Measurements from ENCODE around the gene FOXP4.
A peak's percentile ranks its signal among the peaks of the same experiment; 100 is the strongest.

Gene FOXP4

DNA sequence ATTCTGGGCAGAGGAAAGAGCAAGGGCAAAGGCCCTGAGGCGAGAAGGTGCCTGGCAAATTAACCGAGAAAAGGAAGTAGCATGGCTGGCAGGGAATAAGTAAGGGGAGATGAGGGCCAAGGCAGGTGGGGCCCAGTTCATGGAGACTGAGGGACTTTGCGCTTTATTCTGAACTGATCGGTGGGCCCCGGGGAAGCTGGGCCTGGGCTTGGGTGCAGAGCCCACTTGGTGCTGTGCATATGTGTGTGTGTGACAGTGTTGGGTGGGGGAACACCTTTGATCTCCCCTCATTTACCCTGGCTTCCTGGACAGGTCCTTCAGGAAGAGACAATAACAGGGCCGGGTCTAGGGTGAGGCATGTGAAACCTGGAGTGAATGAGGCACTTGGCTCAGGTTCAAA, 89.2 kb downstream of the FOXP4 start:
- no peak for DNase-seq

DNA sequence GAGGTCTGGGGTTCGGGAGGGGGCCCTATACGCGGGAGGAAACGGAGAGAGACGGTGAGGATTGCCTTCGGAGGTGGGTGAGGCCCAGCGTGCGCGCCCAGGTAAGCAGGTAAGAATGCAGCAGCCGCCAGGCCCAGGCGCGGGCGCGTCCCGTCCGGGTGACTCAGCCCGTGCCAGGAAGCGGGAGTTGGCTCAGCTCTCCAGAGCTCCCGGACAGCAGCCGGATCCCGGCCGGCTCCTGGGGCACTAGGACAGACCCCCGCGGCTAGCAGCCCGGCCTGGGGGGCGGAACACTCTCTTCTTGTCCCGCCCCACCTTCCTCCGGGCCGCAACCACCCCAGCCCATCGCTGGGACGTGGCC, 90.6 kb downstream of the FOXP4 start:
- DNase-seq = peak; percentile 34

DNA sequence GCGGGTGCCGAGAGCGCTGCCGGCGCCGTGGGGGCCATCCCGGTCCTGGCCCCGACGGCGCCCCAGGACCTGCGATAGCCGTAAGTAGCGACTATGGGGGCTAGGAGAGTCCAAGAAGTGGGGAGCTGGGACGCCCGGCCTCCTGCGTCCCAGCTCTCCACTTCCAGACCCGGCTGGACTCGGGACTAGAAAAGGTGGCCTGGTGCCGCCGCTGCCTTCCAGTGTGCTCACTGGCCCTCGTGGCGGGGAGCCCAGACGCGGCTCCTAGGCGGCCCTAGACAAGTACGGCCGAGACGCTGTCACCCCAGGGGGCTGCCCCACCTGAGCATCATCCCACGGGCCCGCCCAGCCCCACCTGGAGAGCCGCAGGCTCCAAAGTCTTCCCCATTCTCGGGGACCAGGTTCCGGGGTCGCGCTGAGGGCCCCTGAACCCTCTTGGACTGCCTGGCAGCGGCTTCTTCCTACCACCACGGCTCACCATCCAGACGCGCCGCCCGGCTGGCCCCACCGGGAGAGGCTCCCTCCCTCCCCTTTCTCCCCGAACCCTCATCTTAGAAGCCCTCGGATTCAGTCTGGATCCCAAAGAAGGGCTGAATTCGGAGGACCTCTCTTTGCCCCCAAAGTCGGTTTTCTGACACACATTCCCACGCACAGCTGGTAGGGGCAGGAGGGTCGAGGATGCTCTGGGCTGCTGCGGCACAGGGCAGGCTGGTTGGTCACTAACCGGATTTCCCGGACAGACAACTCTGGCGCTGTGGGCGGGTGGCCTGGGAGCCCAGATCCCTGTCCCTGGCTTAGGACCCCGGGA, 91.2 kb downstream of the FOXP4 start:
- DNase-seq = no peak

DNA sequence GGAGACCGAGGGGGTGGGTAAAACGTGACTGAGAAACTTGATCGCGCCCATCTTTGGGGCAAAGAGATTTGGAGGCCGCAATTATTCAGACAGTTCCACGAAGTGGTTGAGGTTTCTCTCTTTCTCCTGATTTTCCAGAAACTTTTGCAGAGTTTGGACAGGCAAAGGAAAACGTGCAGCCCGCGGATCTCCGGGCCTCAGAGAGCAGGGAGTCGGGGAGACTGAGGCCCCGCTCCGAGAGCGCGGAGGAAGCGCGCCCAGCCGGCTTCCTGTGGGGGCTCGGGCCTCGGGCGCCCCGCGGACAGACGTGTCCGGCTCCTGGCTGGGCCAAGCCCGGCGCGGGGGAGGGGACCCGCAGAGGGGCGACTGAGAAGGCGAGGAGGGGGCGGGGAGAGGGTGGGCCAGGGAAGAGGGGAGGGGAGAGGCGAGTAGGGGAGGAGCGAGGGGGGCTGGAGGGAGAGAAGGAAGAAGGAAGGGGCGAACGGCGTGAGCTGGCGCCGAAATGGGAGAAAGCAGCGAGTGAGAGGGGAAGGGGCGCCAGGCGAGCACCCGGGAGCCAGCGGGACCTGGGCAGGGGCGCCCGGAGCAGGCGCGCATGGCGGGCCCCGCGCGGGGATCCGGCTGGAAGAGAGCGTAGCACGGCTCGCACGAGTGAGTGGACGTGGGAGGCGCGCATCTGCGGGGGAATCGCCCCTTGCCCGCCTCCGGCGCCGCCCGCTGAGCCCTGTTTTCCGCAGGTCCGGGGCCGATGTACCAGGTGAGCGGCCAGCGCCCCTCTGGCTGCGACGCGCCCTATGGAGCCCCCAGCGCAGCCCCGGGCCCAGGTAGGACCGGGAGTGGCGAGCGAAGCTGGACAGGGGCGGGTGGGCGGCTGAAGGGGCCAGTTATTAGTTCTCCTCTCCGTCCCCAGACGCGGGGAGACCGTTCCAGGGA, 92.1 kb downstream of the FOXP4 start, which contains the start of gene MDFI:
Gene MDFI, plus strand, starts transcription at position 467 of the 933 bp plus-strand sequence. Its CDS starts 282 bp downstream, at position 749.
- no peak for DNase-seq

DNA sequence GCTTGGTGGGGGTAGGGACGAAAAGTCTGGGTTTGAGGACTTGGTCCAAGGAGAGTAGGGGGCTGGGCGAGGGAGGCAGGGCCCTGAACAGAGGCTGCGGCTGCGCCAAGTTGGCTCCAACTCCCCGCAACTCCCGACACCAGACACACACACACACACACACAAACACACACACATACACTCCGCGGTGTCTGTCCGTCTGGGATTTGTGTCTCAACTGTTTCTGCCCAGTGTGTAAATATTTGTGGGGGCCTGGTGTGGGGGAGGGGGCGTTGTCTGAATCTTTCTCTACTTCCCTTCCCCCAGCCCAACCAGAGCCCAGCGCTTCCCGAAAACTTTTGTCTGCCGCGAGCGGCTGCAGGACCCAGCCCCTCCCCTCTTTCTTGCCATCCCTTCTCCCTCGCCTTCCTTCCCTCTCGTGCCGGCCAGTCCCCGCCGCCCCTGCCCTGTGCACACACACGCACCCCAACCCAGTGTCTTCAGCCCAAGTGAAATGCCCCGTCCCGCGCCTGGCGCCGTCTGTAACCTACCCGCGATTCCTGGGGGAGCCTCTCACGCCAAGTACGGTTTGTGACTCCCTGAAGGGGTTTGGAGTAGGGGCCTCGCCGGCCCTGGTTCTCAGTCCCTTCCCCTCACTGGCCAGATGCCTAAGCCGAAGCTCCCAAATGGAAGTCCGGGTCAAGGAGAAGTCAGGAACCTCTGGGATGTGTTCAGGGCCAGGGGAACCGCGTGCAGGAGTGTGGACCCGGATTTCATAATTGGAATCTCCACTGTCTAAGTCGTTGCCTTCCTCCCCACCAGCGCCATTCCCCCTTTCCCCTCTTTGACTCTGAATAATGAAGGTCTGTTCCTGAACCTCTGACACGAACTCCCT, 93.0 kb downstream of the FOXP4 start:
- no peak for DNase-seq

DNA sequence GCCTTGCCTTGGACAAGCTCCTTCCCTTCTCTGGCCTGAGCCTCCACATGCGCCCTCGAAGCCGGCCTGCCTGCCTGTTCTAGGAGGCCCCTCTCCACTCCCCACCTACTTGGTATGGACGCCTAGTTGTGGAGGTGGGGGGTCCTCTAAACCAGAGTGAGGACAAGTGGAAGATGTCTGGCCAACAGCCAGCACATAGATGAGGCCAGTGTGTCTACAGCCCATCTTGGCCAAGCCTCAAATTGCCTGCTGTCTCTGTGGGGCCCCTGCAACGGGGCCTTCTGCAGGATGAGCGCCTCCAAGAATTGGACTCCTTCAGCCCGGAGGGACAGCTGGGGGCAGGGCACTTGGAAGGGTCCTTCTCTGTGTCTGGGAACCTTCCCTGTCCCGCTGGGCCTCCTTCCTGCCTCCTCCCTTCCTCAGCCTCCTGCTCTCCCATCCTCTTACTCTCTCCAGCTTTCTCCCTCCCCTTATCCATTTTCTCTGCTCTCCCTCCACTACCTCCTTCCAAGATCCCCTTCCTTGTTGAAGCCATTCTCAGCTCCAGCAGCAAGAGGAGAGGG, 93.7 kb downstream of the FOXP4 start:
- no peak for DNase-seq

DNA sequence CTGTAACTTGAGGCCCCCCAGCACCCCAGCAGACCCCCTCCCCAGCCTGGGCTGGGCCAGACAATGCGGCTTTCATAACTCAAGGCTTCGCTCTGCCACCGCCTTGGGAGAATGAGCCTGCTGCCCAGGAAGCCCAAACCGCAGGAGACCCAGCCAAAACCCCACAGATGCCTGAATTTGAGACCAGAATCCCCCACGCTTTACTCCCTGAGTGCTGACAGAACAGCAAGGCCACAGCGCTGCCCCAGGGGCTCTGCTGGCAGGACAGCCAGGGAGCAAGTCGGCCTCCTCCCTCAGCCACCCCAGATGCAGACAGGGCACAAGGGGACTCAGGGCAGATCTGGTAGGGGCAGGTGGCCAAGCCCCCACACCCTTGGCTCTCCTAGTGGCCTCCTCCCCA, 94.2 kb downstream of the FOXP4 start:
- DNase-seq = no peak

DNA sequence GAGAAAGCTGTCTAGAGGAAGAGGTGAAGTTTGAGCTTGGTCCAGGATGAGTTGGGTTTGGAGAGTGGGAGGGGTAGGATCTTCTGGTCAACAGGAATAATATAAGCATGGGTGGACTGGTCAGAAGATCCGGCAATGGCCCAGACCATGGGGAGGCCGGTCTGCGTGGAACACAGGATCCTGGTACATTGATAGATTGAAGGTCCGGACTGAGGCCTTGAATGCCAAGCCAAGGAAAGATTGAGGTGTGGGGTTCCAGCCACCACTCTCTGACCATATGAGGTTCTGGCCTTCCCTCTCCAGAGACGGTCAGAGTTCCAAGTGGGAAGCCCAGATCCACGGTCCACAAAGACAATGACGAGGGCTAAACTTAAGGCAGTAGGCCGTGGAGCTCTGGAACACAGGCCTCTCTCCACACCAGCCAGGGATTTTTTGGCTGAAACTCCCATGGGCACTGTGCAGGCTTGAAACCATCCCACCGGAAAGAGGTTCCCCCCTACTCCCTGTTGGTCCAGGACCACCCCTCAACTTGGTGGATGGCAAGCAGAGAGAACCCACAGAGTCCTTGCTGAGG, 95.3 kb downstream of the FOXP4 start:
- no peak for DNase-seq

DNA sequence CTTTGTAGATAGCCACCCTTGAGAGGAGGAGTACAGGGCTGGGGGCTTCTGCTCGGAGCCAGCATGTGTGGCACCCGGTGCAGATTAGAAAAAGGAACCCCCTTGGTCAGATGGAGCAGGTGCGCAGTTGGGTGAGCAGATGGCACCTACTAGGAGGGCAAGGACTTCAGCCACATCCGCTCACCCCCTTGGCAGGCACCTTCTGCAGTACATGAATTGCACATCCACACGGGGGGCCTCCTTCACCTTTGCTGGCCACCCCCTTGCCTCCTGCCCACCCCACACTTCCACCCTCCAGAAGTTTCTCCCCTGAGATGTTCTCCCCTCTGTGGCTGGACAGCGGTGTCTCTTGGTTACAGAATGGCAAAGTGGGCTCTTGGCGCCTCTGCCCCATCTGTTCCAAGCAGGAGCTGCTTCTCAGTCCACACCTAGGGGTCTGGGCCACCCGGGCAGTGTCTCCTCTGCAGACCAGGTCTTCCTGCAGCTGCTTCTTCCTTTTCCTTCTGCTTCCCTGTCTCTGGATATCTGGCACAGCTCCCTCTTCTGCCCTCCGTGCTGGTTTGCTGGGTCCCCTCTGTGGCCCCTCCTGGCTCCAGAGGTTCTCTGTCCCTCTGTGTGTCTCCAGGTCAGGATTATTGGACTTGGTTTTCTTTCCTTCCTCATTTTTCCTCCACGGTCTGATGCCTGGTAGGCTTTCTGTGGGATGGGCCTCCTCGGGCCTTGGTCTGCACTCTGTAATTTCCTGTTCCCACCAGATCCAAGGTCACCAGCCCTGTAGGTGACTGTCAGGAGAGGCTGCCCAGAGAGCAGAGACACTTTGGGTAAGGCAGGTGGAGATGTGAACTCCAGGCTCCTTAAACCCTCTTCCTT, 96.1 kb downstream of the FOXP4 start:
- DNase-seq = no peak

DNA sequence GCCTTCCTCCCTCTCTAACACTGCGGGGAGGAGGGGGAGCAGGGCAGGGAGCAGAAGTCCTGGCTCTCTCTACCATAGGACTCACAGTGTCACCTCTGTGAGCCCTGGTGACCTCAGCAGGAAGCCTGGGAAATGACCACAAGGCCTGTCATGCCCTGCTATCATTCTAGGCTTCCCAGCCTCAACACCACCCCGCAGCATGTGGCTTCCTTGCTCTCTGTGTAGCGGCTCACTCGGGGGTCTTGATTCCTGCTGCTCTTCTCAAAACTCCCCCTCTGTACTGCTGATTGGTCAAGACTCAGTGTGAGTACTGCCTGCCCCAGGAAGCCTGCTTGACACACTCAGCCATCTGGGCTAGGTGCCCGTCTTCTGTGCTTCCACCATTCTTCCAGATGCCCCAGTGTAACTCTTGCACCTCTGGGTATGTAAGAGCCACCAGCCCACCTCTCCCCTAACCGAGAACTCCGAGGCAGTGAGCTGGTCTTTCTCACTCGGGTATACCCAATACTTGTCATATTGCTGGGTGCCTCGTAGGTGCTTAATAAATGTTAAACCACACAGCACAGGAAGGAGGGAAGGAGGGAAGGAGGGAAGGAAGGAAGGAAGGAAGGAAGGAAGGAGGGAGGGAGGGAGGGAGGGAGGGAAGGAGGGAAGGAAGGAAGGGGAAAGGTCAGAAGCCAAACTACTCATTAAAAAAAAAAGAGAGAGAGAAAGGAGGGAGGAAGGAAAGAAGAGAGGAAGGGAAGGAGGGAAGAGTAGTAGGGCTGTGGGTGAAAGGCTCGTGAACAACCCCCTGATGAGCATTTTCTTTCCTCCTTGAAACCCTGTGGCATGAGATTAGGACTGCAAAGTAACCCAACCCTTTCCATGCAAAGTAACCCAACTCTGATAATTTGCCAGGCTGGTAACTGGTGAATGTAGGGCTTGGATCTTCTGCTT, 97.0 kb downstream of the FOXP4 start:
- DNase-seq = no peak

DNA sequence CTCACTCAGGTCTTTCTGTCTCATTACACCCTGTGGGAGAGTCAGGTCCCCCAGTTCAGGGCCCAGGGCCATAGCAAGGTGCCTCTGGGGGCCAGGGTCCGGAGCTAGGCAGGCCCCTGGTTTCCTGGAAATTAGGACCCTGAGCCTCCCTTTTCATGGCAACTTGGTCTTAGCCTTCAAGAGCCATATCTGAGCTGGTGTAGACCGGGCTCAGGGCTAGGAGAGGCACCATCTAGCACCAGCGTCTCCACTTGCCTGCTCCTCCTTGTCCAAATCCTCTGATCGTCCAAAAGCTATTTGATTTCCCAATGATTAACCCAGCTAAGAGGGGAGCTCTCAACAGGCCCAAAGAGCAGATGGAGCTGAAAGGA, 97.7 kb downstream of the FOXP4 start:
- no peak for DNase-seq

DNA sequence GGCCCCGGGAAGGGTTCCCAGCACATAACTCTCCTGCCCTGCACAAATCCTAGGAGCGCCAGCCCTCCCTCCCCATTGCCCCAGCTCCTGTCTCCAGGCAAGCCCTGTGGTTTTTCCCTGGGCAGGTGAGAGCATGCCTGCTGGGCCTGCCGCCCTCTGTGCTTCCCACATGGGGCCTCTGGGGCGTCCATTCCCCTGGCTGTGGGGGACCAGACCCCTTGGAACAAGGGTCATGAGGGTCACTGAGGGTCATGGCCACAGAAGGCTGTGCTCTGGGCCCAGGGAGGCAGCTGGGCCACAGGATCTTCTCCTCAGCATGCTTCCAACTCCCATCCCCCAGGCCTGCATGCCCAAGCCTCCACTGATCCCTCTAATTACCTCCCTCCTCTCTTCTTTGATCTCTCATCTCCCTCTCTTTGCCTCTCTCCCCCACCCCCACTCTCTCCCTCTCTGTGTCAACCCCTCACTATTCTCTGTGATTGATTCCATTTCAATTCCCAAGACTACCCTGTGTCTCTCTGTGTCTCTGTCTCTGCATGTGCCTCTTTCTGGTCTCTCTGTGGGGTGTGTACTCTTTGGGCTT, 98.2 kb downstream of the FOXP4 start:
- DNase-seq = no peak

DNA sequence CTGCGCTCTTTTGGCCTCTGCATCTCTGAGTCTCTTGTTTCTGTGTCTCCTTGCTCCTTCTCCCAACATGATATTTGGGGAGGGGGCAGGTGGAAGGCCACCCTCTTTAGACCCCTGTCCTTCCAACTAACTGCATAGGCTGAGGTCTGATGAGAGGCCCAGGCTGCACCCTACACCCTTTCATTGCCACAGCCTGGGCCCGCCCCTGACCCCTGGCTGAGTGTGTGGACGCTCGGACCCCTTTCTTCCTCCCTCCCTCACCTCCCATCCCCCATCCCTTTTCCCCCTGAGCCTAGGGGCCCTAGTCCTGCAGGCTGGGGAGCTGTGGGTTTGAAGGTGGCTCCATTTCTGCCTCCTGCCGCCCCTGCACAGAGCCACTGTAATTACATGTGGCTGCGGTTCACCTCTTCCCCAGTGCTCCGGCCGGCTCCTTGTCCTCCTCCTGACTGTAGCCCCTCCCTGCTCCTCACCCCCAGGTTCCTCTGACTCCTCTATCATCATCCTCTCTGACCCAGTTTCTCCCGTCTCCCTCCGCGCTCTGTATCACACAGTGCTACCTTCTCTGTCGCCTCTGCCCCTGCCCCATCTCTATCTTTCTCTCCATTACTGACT, 98.9 kb downstream of the FOXP4 start:
- DNase-seq = no peak

DNA sequence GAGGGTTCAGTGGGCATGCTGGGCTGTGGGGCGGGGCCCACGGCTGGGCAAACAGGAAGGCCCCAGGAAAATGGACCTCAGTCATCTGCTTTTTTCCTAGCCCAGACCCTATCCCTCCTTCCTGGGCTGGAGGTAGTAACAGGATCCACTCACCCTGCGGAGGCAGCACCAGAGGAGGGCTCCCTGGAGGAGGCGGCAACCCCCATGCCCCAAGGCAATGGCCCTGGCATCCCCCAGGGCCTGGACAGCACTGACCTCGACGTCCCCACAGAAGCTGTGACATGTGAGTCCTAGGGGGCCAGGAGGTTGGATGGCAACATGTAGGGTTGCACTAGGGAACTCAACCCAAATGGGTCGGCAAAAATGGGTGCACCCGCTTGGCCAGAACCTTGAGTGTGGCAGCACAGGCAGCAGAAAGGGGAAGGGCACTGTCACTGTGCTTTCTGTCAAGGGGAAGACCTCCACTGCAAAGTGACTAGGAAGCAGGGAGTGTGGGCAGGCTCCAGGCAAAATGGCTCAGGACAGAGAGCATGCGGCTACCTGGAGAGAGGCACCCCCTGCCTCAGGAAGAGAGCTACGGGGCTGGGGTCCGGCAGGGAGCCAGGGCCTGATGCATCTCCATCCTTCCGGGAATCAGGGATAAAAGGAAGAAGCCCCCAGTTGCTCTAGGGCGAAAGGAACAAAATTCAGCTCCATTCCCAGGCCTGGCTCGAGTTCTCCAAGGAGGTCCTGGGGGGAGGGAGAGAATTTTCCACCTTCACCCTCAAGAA, 100.0 kb downstream of the FOXP4 start:
- no peak for DNase-seq

DNA sequence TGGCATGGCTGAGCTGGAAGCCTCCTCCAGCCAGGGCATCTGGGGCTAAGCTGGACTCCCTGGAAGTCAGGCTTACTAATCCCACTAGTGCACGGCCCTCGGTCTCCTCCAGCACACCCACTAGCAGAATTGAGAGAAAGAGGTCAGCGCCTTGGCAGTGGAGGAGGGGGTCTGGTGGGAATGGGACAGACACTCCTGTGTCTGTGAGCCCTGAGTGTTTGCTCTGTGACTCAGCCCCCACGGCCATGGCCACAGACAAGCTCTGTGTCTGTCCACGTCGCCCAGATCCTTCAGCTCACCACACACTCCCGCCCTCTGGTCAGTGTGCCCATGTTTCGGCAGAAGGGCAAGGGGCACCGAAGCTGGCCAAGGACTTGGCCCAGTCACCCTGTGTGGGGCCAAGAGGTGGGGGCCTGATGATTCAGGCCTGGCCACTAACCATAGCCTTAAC, 100.9 kb downstream of the FOXP4 start:
- no peak for DNase-seq

DNA sequence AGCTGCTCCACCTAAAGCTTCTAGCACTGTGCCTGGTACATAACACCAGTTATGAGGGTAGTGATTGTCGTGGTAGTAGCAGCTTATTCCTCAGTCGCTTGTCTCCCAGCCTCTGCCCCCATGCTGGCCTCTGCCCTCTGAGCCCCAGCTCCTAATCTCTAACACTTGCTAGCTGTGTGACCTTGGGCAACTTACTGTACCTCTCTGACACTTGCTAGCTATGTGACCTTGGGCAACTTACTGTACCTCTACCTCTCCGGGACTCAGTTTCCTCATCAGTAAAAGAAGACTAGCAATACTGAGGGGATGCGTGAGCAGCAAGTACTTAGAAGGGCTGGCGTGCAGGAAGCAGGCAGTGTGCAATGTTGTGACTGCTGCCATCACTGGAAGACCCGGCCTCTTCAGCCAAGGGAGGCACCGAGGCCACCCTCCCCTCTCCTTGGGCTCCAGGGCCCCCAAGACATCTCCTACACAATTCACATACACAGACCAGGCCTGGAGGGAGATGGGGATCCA, 101.9 kb downstream of the FOXP4 start:
- no peak for DNase-seq

DNA sequence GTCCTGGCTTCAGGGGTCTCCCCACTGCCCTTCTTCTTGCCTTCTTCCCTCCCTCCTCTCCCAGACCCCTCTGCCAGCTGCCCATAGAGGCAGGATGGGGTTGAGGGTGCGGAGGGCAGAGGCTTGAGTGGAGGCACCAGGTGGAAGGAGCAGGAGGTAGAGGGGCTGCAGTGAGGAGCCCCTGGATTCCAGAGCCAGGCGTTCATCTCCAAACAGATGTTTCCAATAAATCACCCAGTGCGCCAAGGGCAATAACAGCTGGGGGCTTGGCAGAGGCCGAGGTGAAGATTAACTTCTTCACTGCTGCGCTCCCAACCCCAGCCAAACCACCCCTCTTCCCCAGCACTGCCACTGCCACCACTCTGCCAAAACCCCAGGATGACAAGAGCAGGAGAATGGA, 102.7 kb downstream of the FOXP4 start:
- no peak for DNase-seq

DNA sequence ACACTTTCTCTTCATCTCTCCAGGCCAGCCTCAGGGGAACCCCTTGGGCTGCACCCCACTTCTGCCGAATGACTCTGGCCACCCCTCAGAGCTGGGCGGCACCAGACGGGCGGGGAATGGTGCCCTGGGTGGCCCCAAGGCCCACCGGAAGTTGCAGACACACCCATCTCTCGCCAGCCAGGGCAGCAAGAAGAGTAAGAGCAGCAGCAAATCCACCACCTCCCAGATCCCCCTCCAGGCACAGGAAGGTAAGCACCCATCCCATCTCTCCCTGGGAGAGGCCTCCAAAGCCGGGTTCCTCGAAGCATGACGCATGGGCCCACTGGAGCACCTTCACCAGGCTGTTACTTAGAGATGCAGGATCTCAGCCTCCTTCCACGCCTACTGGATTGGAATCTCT, 103.4 kb downstream of the FOXP4 start:
- DNase-seq = no peak
